ENCODE data around the gene FLVCR2. TPM values are rescaled to one million over a fixed set of nuclear protein-coding genes. Genes with fewer than 3 reads are reported as not detected.

The FLVCR2 gene
- total and polyA plus RNA-seq, 2 of the 13 experiments (the other 11 are each of a cell fraction or from before 2014, with no cell fraction given), result 9.9 to 10.5 TPM

DNA sequence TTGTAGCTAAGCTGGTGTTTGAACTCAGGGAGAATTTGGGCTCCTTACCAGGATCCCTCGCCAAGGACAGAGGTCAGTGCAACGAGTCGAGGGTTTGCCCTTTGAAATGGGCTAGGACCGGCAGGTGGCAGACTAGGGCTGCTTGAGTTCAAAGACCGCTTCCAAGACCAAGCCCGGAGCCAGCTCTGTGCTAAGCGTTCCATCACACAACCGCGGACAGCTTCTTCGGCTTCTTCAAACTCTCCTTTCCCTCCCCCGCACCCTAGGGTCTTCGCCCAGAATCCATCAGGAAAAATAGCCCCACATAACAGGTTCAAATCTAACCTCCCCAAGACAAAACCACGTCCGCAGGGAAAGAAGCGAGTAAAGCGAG is 705 bp upstream of the FLVCR2 start (continued):
- TF ChIP-seq, protein P1, sequence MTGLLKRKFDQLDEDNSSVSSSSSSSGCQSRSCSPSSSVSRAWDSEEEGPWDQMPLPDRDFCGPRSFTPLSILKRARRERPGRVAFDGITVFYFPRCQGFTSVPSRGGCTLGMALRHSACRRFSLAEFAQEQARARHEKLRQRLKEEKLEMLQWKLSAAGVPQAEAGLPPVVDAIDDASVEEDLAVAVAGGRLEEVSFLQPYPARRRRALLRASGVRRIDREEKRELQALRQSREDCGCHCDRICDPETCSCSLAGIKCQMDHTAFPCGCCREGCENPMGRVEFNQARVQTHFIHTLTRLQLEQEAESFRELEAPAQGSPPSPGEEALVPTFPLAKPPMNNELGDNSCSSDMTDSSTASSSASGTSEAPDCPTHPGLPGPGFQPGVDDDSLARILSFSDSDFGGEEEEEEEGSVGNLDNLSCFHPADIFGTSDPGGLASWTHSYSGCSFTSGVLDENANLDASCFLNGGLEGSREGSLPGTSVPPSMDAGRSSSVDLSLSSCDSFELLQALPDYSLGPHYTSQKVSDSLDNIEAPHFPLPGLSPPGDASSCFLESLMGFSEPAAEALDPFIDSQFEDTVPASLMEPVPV (CRISPR knock-in tag; IDR thresholded peaks at IDR 0.05), result 0 out of 2 replicates have a peak, but pooled peaks have one; percentile 62
- TF ChIP-seq ZNF839 (CRISPR knock-in tag; IDR thresholded peaks at IDR 0.05; ENCODE audit: borderline replicate concordance) (no peak), LCORL (IDR thresholded peaks at IDR 0.05) (no peak), LCORL (CRISPR knock-in tag; IDR thresholded peaks at IDR 0.05) (0 out of 2 replicates have a peak, but pooled peaks have one; percentile 5), ZNF138 (CRISPR knock-in tag; IDR thresholded peaks at IDR 0.05; ENCODE audit: low read depth) (no peak), ZNF3 (CRISPR knock-in tag; IDR thresholded peaks at IDR 0.05) (no peak), MATR3 (CRISPR knock-in tag; IDR thresholded peaks at IDR 0.05) (no peak), MIXL1 (CRISPR knock-in tag; IDR thresholded peaks at IDR 0.05) (peak; percentile 29; the same call in 1 of the 2 replicates), ZNF292 (CRISPR knock-in tag; IDR thresholded peaks at IDR 0.05; ENCODE audit: borderline replicate concordance, low read depth) (no peak), RXRB (CRISPR knock-in tag; IDR thresholded peaks at IDR 0.05; ENCODE audit: borderline replicate concordance) (0 out of 2 replicates have a peak, but pooled peaks have one; percentile 32), NFYB (CRISPR knock-in tag; IDR thresholded peaks at IDR 0.05) (no peak), RORA (CRISPR knock-in tag; IDR thresholded peaks at IDR 0.05) (no peak), SAFB2 (CRISPR knock-in tag; IDR thresholded peaks at IDR 0.05; ENCODE audit: borderline replicate concordance, low read depth) (no peak), ZNF605 (CRISPR knock-in tag; IDR thresholded peaks at IDR 0.05) (peak; percentile 43; the same call in 1 of the 2 replicates), SIX1 (CRISPR knock-in tag; IDR thresholded peaks at IDR 0.05; ENCODE audit: borderline replicate concordance) (no peak)
- TF ChIP-seq, protein P2, sequence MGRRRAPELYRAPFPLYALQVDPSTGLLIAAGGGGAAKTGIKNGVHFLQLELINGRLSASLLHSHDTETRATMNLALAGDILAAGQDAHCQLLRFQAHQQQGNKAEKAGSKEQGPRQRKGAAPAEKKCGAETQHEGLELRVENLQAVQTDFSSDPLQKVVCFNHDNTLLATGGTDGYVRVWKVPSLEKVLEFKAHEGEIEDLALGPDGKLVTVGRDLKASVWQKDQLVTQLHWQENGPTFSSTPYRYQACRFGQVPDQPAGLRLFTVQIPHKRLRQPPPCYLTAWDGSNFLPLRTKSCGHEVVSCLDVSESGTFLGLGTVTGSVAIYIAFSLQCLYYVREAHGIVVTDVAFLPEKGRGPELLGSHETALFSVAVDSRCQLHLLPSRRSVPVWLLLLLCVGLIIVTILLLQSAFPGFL (CRISPR knock-in tag; IDR thresholded peaks at IDR 0.05), result no peak
- TF ChIP-seq, protein P3, sequence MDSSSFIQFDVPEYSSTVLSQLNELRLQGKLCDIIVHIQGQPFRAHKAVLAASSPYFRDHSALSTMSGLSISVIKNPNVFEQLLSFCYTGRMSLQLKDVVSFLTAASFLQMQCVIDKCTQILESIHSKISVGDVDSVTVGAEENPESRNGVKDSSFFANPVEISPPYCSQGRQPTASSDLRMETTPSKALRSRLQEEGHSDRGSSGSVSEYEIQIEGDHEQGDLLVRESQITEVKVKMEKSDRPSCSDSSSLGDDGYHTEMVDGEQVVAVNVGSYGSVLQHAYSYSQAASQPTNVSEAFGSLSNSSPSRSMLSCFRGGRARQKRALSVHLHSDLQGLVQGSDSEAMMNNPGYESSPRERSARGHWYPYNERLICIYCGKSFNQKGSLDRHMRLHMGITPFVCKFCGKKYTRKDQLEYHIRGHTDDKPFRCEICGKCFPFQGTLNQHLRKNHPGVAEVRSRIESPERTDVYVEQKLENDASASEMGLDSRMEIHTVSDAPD (CRISPR knock-in tag; IDR thresholded peaks at IDR 0.05), result 0 out of 2 replicates have a peak, but pooled peaks have one; percentile 22
- TF ChIP-seq, protein P4, sequence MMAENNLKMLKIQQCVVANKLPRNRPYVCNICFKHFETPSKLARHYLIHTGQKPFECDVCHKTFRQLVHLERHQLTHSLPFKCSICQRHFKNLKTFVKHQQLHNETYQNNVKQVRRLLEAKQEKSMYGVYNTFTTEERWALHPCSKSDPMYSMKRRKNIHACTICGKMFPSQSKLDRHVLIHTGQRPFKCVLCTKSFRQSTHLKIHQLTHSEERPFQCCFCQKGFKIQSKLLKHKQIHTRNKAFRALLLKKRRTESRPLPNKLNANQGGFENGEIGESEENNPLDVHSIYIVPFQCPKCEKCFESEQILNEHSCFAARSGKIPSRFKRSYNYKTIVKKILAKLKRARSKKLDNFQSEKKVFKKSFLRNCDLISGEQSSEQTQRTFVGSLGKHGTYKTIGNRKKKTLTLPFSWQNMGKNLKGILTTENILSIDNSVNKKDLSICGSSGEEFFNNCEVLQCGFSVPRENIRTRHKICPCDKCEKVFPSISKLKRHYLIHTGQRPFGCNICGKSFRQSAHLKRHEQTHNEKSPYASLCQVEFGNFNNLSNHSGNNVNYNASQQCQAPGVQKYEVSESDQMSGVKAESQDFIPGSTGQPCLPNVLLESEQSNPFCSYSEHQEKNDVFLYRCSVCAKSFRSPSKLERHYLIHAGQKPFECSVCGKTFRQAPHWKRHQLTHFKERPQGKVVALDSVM (CRISPR knock-in tag; IDR thresholded peaks at IDR 0.05), result no peak
- TF ChIP-seq, protein P5, sequence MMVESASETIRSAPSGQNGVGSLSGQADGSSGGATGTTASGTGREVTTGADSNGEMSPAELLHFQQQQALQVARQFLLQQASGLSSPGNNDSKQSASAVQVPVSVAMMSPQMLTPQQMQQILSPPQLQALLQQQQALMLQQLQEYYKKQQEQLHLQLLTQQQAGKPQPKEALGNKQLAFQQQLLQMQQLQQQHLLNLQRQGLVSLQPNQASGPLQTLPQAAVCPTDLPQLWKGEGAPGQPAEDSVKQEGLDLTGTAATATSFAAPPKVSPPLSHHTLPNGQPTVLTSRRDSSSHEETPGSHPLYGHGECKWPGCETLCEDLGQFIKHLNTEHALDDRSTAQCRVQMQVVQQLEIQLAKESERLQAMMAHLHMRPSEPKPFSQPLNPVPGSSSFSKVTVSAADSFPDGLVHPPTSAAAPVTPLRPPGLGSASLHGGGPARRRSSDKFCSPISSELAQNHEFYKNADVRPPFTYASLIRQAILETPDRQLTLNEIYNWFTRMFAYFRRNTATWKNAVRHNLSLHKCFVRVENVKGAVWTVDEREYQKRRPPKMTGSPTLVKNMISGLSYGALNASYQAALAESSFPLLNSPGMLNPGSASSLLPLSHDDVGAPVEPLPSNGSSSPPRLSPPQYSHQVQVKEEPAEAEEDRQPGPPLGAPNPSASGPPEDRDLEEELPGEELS (CRISPR knock-in tag; IDR thresholded peaks at IDR 0.05), result no peak
- TF ChIP-seq, protein P6, sequence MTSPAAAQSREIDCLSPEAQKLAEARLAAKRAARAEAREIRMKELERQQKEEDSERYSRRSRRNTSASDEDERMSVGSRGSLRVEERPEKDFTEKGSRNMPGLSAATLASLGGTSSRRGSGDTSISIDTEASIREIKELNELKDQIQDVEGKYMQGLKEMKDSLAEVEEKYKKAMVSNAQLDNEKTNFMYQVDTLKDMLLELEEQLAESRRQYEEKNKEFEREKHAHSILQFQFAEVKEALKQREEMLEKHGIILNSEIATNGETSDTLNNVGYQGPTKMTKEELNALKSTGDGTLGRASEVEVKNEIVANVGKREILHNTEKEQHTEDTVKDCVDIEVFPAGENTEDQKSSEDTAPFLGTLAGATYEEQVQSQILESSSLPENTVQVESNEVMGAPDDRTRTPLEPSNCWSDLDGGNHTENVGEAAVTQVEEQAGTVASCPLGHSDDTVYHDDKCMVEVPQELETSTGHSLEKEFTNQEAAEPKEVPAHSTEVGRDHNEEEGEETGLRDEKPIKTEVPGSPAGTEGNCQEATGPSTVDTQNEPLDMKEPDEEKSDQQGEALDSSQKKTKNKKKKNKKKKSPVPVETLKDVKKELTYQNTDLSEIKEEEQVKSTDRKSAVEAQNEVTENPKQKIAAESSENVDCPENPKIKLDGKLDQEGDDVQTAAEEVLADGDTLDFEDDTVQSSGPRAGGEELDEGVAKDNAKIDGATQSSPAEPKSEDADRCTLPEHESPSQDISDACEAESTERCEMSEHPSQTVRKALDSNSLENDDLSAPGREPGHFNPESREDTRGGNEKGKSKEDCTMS (CRISPR knock-in tag; conservative IDR thresholded peaks at IDR 0.05), result no peak

All from HepG2 (cell line).